HG02884 (cell line): ENCODE measurements around the gene METTL16.

Experiments
- ATAC-seq: cut with Tn5 transposase; IDR thresholded peaks from one replicate; pipeline ENCODE4 v1.9.1; 2021; ENCODE audit warnings: mild to moderate bottlenecking, moderate library complexity; ENCODE audit not compliant: unreplicated experiment

METTL16 gene

GRCh38 chr17:2385240-2386210, 126.2 kb downstream of the METTL16 start:
- ATAC-seq = no peak

GRCh38 chr17:2384439-2385127, 127.1 kb downstream of the METTL16 start:
- ATAC-seq = no peak

GRCh38 chr17:2383628-2384167, 128.0 kb downstream of the METTL16 start:
- no peak for ATAC-seq

- ATAC-seq = no peak
Observed at GRCh38 chr17:2380950-2381649, 130.6 kb downstream of the METTL16 start.

- ATAC-seq = no peak
Observed at GRCh38 chr17:2380226-2380922, 131.3 kb downstream of the METTL16 start.

- no peak for ATAC-seq
Observed at GRCh38 chr17:2379489-2380225, 132.0 kb downstream of the METTL16 start.

- no peak for ATAC-seq
Observed at GRCh38 chr17:2378905-2379304, 132.8 kb downstream of the METTL16 start.

- ATAC-seq = no peak
Observed at GRCh38 chr17:2377659-2378058, 134.0 kb downstream of the METTL16 start.

GRCh38 chr17:2376107-2376506, 135.6 kb downstream of the METTL16 start:
- no peak for ATAC-seq

- ATAC-seq = no peak
Observed at GRCh38 chr17:2375406-2375805, 136.3 kb downstream of the METTL16 start.

GRCh38 chr17:2374549-2375285, 137.0 kb downstream of the METTL16 start:
- ATAC-seq = no peak

GRCh38 chr17:2373179-2373578, 138.5 kb downstream of the METTL16 start:
- no peak for ATAC-seq

- no peak for ATAC-seq
Observed at GRCh38 chr17:2372681-2373080, 139.0 kb downstream of the METTL16 start.

- no peak for ATAC-seq
Observed at GRCh38 chr17:2372180-2372579, 139.5 kb downstream of the METTL16 start.

GRCh38 chr17:2371183-2372130, 140.2 kb downstream of the METTL16 start:
- no peak for ATAC-seq

- ATAC-seq = no peak
Observed at GRCh38 chr17:2370211-2370589, 141.5 kb downstream of the METTL16 start.

- ATAC-seq = no peak
Observed at GRCh38 chr17:2369551-2370210, 142.0 kb downstream of the METTL16 start.

GRCh38 chr17:2369039-2369438, 142.6 kb downstream of the METTL16 start:
- ATAC-seq = no peak
